WERI-Rb-1 (cell line): ENCODE results near the gene SKI.
"Not testable (repeated sequence)": the region's sequence is repeated elsewhere in the genome, so short reads cannot be mapped to it uniquely, and the experiment has no call there.

ENCODE experiments used
- DNase-seq: peaks from one replicate; pipeline ENCODE4 v3.0.0-alpha.2; 2020
- H3K27ac ChIP-seq: fragments of 250-450 bp; sonication (Bioruptor Pico); 2 replicates; pipeline ENCODE4 v1.5.1; 2020; ENCODE audit warnings: mild to moderate bottlenecking, moderate library complexity
- H3K27me3 ChIP-seq: fragments of 250-450 bp; sonication (Bioruptor Pico); 2 replicates; pipeline ENCODE4 v1.5.1; 2021; ENCODE audit warnings: mild to moderate bottlenecking, low read depth, moderate library complexity; ENCODE audit not compliant: insufficient read depth, severe bottlenecking
- H3K36me3 ChIP-seq: fragments of 250-450 bp; sonication (Bioruptor Pico); 2 replicates; pipeline ENCODE4 v1.5.1; 2020; ENCODE audit warnings: mild to moderate bottlenecking, moderate library complexity
- H3K4me3 ChIP-seq: 2 replicates; pipeline ENCODE4 v1.5.1; 2011; ENCODE audit warnings: low read depth, mild to moderate bottlenecking, control low read depth, low read length
- H3K9me3 ChIP-seq: fragments of 250-450 bp; sonication (Bioruptor Pico); 2 replicates; pipeline ENCODE4 v1.5.1; 2021; ENCODE audit warnings: mild to moderate bottlenecking, moderate library complexity; ENCODE audit not compliant: severe bottlenecking
- CTCF ChIP-seq: IDR thresholded peaks from 2 replicates; pipeline ENCODE4 v1.5.1; 2011; ENCODE audit warnings: low read depth, mild to moderate bottlenecking, control low read depth, inconsistent platforms, low read length

The SKI gene

GRCh38 chr1:2240270-2241156 is 12.4 kb downstream of the SKI start:
- no peak for TF ChIP-seq CTCF
- Histone ChIP-seq H3K9me3 (no peaks in the 10 kb centered on the region), H3K27me3 (no peaks in the 10 kb centered on the region), H3K36me3 (peaks cover 11% of the 10 kb centered on the region), H3K4me3 (no peak overlapping the region), H3K27ac (no peak overlapping the region)
- no peak for DNase-seq

GRCh38 chr1:2241820-2242219 is 13.7 kb downstream of the SKI start:
- Histone ChIP-seq H3K27me3 (no peaks in the 10 kb centered on the region), H3K36me3 (peaks cover 11% of the 10 kb centered on the region), H3K9me3 (no peaks in the 10 kb centered on the region), H3K4me3 (no peak overlapping the region), H3K27ac (no peak overlapping the region)
- no peak for DNase-seq
- no peak for TF ChIP-seq CTCF

- H3K27ac ChIP-seq = no peak overlapping the region
- no peak overlapping the region for H3K4me3 ChIP-seq
- no peaks in the 10 kb centered on the region for H3K9me3 ChIP-seq
- no peak for TF ChIP-seq CTCF
- DNase-seq = no peak
- H3K27me3 ChIP-seq = no peaks in the 10 kb centered on the region
- H3K36me3 ChIP-seq = peaks cover 10% of the 10 kb centered on the region
Observed at GRCh38 chr1:2242814-2243725, 15.0 kb downstream of the SKI start.

GRCh38 chr1:2247045-2247394 is 18.9 kb downstream of the SKI start:
- not testable (repeated sequence) for DNase-seq, H3K4me3 ChIP-seq, H3K27me3 ChIP-seq, H3K9me3 ChIP-seq, H3K27ac ChIP-seq, H3K36me3 ChIP-seq

GRCh38 chr1:2247760-2248126 is 19.6 kb downstream of the SKI start:
- TF ChIP-seq CTCF = no peak
- Histone ChIP-seq H3K9me3 (no peaks in the 10 kb centered on the region), H3K27ac (no peak overlapping the region), H3K4me3 (no peak overlapping the region), H3K36me3 (no peaks in the 10 kb centered on the region), H3K27me3 (no peaks in the 10 kb centered on the region)
- DNase-seq = no peak

- Histone ChIP-seq H3K9me3 (no peaks in the 10 kb centered on the region), H3K36me3 (peaks cover under 1% of the 10 kb centered on the region; the same call in 1 of the 2 replicates), H3K4me3 (no peak overlapping the region), H3K27me3 (no peaks in the 10 kb centered on the region), H3K27ac (no peak overlapping the region)
- DNase-seq = no peak
- no peak for TF ChIP-seq CTCF
Observed at GRCh38 chr1:2248127-2248826, 20.2 kb downstream of the SKI start.
